HG03575 (cell line): ENCODE data around the gene ETFDH.
"Not testable (repeated sequence)": the region's sequence is repeated elsewhere in the genome, so short reads cannot be mapped to it uniquely, and the experiment has no call there.

Source experiments
- ATAC-seq: cut with Tn5 transposase; IDR thresholded peaks from one replicate; pipeline ENCODE4 v1.9.1; 2021; ENCODE audit not compliant: unreplicated experiment, insufficient number of reproducible peaks, low FRiP score; ENCODE audit errors: extremely low read depth

ETFDH gene

GRCh38 chr4:158671915-158672806, at the start of gene ETFDH:
Gene ETFDH (plus strand): TSS chr4:158672296. CDS start chr4:158672457, 161 bp downstream.
- ATAC-seq, result peak; percentile 82

- ATAC-seq, result peak; percentile 85
These were observed 47.1 kb upstream of the ETFDH start for GRCh38 chr4:158624889-158625478.

GRCh38 chr4:158625544-158625943, 46.6 kb upstream of the ETFDH start:
- ATAC-seq, result no peak

- ATAC-seq, result no peak
These were observed 41.2 kb upstream of the ETFDH start for GRCh38 chr4:158630893-158631292.

- no peak for ATAC-seq
These were observed 35.5 kb upstream of the ETFDH start for GRCh38 chr4:158636619-158637018.

GRCh38 chr4:158644356-158644755, 27.7 kb upstream of the ETFDH start:
- no peak for ATAC-seq

- no peak for ATAC-seq
These were observed 27.3 kb upstream of the ETFDH start for GRCh38 chr4:158644760-158645159.

GRCh38 chr4:158649111-158649680, 22.9 kb upstream of the ETFDH start:
- ATAC-seq, result no peak

GRCh38 chr4:158652920-158653319, 19.2 kb upstream of the ETFDH start:
- ATAC-seq, result no peak

- no peak for ATAC-seq
These were observed 15.7 kb upstream of the ETFDH start for GRCh38 chr4:158656439-158656838.

GRCh38 chr4:158657291-158657690, 14.8 kb upstream of the ETFDH start:
- no peak for ATAC-seq

GRCh38 chr4:158663255-158663654, 8.8 kb upstream of the ETFDH start:
- not testable (repeated sequence) for ATAC-seq

- not testable (repeated sequence) for ATAC-seq
These were observed 8.1 kb upstream of the ETFDH start for GRCh38 chr4:158663707-158664625.

- ATAC-seq, result no peak
These were observed 7.3 kb upstream of the ETFDH start for GRCh38 chr4:158664806-158665205.

GRCh38 chr4:158666892-158667291, 5.2 kb upstream of the ETFDH start:
- no peak for ATAC-seq

GRCh38 chr4:158667651-158668198, 4.4 kb upstream of the ETFDH start:
- ATAC-seq, result no peak

- no peak for ATAC-seq
These were observed 2.8 kb upstream of the ETFDH start for GRCh38 chr4:158669310-158669709.

GRCh38 chr4:158670975-158671664, 976 bp upstream of the ETFDH start:
- ATAC-seq, result no peak

- ATAC-seq, result no peak
These were observed 506 bp upstream of the ETFDH start, which contains the start of gene C4orf46 for GRCh38 chr4:158671665-158671914. Gene C4orf46 (minus strand): TSS chr4:158671887. CDS start chr4:158671801, 86 bp downstream.
